Smooth muscle cell (in vitro differentiated cells): ENCODE results near the gene CAMSAP1. TPM values are rescaled to one million over a fixed set of nuclear protein-coding genes. Genes with fewer than 3 reads are reported as not detected.

ENCODE experiments used
- DNase-seq: peaks from one replicate; lab custom pipeline; 2025; ENCODE audit not compliant: unreplicated experiment; lab: John Stamatoyannopoulos, UW
- H2AFZ ChIP-seq: fragments of 200-600 bp; sonication (generic); 2 replicates; pipeline ENCODE4 v1.6.0; 2016; ENCODE audit warnings: antibody characterized with exemption, low read depth, mild to moderate bottlenecking
- H3F3A ChIP-seq: fragments of 200-600 bp; sonication (generic); 2 replicates; pipeline ENCODE4 v1.6.0; 2017; ENCODE audit warnings: antibody characterized with exemption, low read depth
- H3K27ac ChIP-seq: fragments of 200-600 bp; sonication (generic); 2 replicates; pipeline ENCODE4 v1.5.1; 2016; ENCODE audit warnings: low read depth, mild to moderate bottlenecking
- H3K27me3 ChIP-seq: fragments of 200-600 bp; sonication (generic); 2 replicates; pipeline ENCODE4 v1.6.1; 2016; ENCODE audit warnings: low read depth, mild to moderate bottlenecking
- H3K36me3 ChIP-seq: fragments of 200-600 bp; sonication (generic); 2 replicates; pipeline ENCODE4 v1.5.1; 2016; ENCODE audit warnings: low read depth
- H3K4me1 ChIP-seq: fragments of 200-600 bp; sonication (generic); 2 replicates; pipeline ENCODE4 v1.5.1; 2016; ENCODE audit warnings: low read depth
- H3K4me2 ChIP-seq: fragments of 200-600 bp; sonication (generic); 2 replicates; pipeline ENCODE4 v1.6.0; 2016; ENCODE audit warnings: mild to moderate bottlenecking
- H3K4me3 ChIP-seq: fragments of 200-600 bp; sonication (generic); 2 replicates; pipeline ENCODE4 v1.5.1; 2016; ENCODE audit warnings: mild to moderate bottlenecking
- H3K79me2 ChIP-seq: fragments of 200-600 bp; sonication (generic); 2 replicates; pipeline ENCODE4 v1.6.0; 2016; ENCODE audit warnings: low read depth, mild to moderate bottlenecking
- H3K9ac ChIP-seq: fragments of 200-600 bp; sonication (generic); 2 replicates; pipeline ENCODE4 v1.6.0; 2016; ENCODE audit warnings: low read depth
- H3K9me3 ChIP-seq: fragments of 200-600 bp; sonication (generic); replicated peaks from 2 replicates; pipeline ENCODE4 v1.5.1; 2016; ENCODE audit warnings: low read depth
- H4K20me1 ChIP-seq: fragments of 200-600 bp; sonication (generic); 2 replicates; pipeline ENCODE4 v1.6.0; 2016; ENCODE audit warnings: low read depth
- CTCF ChIP-seq: fragments of 200-600 bp; sonication (generic); IDR thresholded peaks from 2 replicates; pipeline ENCODE4 v1.5.1; 2017; ENCODE audit warnings: borderline replicate concordance, mild to moderate bottlenecking, antibody characterized with exemption; ENCODE audit not compliant: insufficient read depth, poor library complexity, severe bottlenecking
- WGBS: methylation state at CpG from one replicate; pipeline ENCODE4 v1.1.7; 2016; ENCODE audit warnings: low lambda C conversion rate; 5-methylcytosine and 5-hydroxymethylcytosine counted together
- polyA plus RNA-seq: library from polyadenylated mRNA; unstranded; fragments of >200 nt; fragmentation: Nextera tagmentation; extraction: Ambion mirVana; gene quantifications from 2 replicates; pipeline ENCODE4 v1.2.1, GENCODE V29; 2016
- total RNA-seq: library from RNA; depleted of rRNA; stranded (reverse); fragments of >200 nt; gene quantifications from 2 replicates; pipeline ENCODE4 v1.2.3, GENCODE V29; 2014

The CAMSAP1 gene
- total and polyA plus RNA-seq, 2 experiments from 2014 or later, result 5.4 to 17.8 TPM

GRCh38 chr9:135769489-135770202 is 137.7 kb downstream of the CAMSAP1 start:
- 91% methylated on average over 28 of the region's 32 CpGs for WGBS

GRCh38 chr9:135768516-135769218 is 138.7 kb downstream of the CAMSAP1 start:
- Histone ChIP-seq H3K4me2 (no peak overlapping the region), H3K4me1 (no peaks in the 10 kb centered on the region), H3K9me3 (no peaks in the 10 kb centered on the region), H3F3A (no peaks in the 10 kb centered on the region), H3K79me2 (no peaks in the 10 kb centered on the region), H3K27me3 (no peaks in the 10 kb centered on the region), H3K36me3 (no peaks in the 10 kb centered on the region), H3K4me3 (no peak overlapping the region), H2AFZ (no peak overlapping the region), H4K20me1 (no peaks in the 10 kb centered on the region), H3K9ac (no peak overlapping the region), H3K27ac (no peak overlapping the region)
- no peak for DNase-seq
- TF ChIP-seq CTCF, result no peak
- WGBS, result 93% methylated on average over 33 of the region's 43 CpGs

More at GRCh38 chr9:135769489-135770202, 137.7 kb downstream of the CAMSAP1 start:
- H3K9me3 ChIP-seq, result no peaks in the 10 kb centered on the region
- H3K79me2 ChIP-seq, result no peaks in the 10 kb centered on the region
- H4K20me1 ChIP-seq, result no peaks in the 10 kb centered on the region
- no peak for DNase-seq
- no peaks in the 10 kb centered on the region for H3K36me3 ChIP-seq
- no peak overlapping the region for H3K4me2 ChIP-seq
- no peaks in the 10 kb centered on the region for H3F3A ChIP-seq
- H3K4me1 ChIP-seq, result no peaks in the 10 kb centered on the region
- TF ChIP-seq CTCF, result no peak
- no peak overlapping the region for H3K27ac ChIP-seq
- H2AFZ ChIP-seq, result no peak overlapping the region
- H3K4me3 ChIP-seq, result no peak overlapping the region
- no peaks in the 10 kb centered on the region for H3K27me3 ChIP-seq
- H3K9ac ChIP-seq, result no peak overlapping the region

- no peaks in the 10 kb centered on the region for H3F3A ChIP-seq
- H3K4me3 ChIP-seq, result no peak overlapping the region
- H3K27ac ChIP-seq, result no peak overlapping the region
- TF ChIP-seq CTCF, result no peak
- DNase-seq, result no peak
- H3K4me2 ChIP-seq, result no peak overlapping the region
- H3K4me1 ChIP-seq, result no peaks in the 10 kb centered on the region
- H3K9me3 ChIP-seq, result no peaks in the 10 kb centered on the region
- H3K9ac ChIP-seq, result no peak overlapping the region
- H4K20me1 ChIP-seq, result no peaks in the 10 kb centered on the region
- no peaks in the 10 kb centered on the region for H3K27me3 ChIP-seq
- no peaks in the 10 kb centered on the region for H3K79me2 ChIP-seq
- H2AFZ ChIP-seq, result no peak overlapping the region
- WGBS, result 93% methylated on average over 4 of the region's 4 CpGs
- H3K36me3 ChIP-seq, result no peaks in the 10 kb centered on the region
Observed at GRCh38 chr9:135766707-135767106, 140.6 kb downstream of the CAMSAP1 start.
